Stimulated activated naive CD8-positive, alpha-beta T cell treated with anti-CD3 and anti-CD28 coated beads, Interleukin-15, Interleukin-2, amounts not matched to agents 100 U/mL and 50 U/mL, for 24 hours (primary cell): ENCODE results near the gene TRIM14.
"Not testable (repeated sequence)": the region's sequence is repeated elsewhere in the genome, so short reads cannot be mapped to it uniquely, and the experiment has no call there.

Experiments
- ATAC-seq: fragments of 150-1000 bp; cut with Tn5 transposase; one replicate; pipeline ENCODE4 v1.10.0; 2021
- DNase-seq: peaks from one replicate; pipeline ENCODE4 v3.0.0; 2021

TRIM14 gene

DNA sequence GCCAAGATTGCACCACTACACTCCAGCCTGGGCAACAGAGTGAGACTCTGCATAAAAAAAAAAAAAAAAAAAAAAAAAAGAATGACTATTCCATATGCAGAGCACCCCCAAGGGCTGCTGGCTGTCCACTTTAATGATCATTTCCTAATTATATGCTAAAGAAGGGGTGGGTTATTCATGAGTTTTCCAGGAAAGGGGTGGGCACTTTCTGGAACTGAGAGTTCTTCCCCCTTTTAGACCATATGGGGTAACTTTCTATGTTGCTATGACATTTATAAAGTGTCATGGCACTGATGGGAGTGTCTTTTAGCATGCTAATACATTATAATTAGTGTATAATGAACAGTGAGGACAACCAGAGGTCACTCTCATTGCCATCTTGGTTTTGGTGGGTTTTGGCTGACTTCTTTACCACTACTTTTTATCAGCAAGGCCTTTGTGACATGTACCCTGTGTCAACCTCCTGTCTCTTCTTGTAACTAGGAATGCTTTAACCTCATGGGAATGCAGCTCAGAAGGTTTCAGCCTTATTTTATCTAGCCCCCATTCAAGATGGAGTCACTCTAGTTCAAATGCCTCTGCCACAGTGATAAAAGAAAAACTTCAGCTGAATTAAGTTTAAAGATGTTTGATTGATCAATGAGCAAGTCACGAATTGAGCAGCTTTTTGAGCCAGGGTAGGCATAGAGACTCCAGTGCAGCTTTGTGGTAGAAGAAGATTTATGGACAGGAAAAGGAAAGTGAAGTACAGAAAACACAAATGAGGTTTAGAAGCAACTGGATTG lies 69.5 kb downstream of the TRIM14 start:
- ATAC-seq = no peak
- DNase-seq = no peak

DNA sequence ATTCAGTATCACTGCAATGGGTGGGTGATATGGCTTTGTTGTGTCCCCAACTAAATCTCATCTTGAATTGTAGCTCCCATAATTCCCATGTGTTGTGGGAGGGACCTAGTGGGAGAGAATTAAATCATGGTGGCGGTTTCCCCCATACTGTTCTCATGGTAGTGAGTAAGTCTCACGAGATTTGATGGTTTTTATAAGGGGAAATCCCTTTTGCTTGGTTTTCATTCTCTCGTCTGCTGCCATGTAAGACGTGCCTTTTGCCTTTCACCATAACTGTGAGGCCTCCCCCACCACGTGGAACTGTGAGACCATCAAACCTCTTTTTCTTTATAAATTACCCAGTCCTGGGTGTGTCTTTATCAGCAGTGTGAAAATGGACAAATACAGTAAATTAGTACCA lies 72.0 kb downstream of the TRIM14 start:
- ATAC-seq = peak; percentile 55
- no peak for DNase-seq

DNA sequence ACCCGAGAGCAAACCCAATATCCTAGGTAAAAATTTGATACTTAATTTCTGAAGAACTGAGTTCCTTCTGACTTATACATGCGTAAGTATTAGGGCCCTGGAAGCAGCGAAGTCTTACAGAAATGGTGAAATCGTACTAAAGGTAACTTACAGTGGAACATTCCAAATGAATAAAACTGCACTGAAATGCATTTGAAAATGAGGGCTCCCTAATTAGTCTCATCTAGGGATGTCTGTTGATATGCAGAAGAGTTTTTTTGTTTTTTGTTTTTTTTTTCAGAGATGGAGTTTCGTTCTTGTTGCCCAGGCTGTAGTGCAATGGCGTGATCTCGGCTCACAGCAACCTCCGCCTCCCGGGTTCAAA lies 72.9 kb downstream of the TRIM14 start:
- no peak for DNase-seq
- ATAC-seq = no peak

DNA sequence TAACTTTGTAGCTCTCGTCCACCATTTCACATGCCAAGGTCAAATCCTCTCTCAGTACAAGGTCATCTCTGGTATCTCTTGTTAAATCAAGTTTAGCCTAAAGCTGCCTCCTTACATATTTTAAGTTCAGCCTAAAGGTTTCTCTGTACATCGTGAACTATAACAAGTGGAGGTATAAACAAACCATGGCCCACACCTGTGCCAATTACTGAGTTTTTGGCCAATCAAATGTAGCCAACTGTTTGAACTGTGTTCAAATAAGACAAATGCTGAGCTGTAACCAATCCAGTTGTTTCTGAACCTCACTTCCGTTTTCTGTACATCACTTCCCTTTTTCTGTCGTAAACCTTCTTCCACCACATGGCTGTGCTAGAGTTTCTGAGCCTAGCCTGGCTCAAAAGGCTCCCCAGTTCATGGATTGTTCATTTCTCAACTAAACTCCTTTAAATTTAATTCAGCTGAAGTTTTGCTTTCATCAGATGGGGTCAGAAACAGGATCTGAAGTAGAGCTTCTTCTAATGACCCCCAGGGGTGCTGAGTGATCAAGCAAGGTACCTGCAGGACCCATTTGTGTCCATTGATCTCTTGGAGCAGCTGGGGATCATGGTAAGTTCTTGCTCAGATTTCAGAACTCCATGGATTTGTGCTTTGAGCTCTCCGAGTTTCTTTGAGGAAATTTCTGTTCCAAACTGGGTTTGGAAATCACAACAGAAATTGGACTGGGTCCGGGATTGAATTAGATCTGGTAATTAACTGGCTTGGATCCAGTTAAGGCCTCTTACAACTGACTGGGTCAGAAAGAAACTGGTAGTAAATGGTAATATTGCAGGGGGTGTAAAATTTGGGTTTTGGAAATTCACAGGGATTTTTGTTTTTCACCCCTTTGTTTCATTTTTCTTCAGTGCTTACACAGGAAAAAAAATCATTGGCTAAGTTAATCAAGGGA lies 73.5 kb downstream of the TRIM14 start:
- peak; percentile 84 for ATAC-seq
- peak; percentile 19 for DNase-seq

DNA sequence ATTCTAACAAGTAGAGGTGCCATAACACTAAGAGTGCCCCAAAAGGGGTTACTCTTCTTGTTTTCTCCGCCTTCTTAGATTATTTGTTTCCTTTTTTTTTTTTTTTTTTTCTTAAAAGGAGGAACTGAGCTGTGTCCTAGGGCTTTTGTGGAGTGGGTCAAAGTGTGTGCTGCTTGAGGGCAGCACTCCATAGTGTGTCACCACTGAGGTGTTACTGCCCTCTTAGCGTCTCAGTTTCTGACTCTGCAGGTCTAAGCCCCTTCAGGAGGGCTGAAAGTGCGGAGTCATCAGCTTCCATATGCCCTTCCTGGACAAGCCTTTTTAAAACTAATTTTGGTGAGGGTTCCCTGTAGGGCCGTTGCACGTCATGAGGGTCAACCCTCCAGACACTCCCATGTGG lies 75.1 kb downstream of the TRIM14 start:
- no peak for ATAC-seq

DNA sequence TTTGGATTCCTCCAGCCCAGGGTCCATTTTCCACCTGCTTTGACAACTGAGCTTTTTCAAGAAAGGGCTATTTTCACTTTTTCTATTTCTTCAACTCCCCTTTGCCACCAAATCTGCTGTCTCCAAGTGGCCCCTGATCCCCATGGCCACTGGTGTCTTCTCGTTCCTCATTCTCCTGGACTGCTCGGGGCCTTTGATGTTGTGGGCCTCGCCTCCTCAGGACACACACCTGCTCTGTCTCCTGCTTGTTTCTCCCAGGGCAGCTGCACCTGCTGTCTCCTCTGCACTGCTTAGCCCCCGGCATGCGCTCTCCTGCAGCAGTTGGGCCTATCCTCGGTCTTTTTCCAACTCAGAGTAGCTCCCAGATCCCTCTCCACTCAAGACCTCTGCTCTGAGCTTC lies 78.8 kb downstream of the TRIM14 start:
- ATAC-seq = no peak
- no peak for DNase-seq

More for the DNA sequence above, 75.1 kb downstream of the TRIM14 start:
- no peak for DNase-seq

DNA sequence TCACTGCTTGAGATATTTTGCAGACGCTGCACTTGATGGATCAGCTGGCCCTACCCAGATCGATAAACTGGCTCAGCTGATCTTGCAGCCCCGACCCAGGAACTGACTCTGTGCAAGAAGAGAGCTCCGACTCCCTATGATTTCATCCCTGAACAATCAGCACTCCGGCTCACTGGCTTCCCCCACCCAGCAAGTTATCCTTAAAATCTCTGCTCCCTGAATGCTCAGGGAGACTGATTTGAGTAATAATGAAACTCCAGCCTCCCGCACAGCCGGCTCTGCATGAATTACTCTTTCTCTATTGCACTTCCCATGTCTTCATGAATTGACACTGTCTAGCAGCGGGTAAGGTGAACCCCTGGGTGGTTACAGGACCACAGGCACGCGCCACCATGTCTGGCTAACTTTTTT lies 79.4 kb downstream of the TRIM14 start:
- DNase-seq (no peak), ATAC-seq (no peak)

DNA sequence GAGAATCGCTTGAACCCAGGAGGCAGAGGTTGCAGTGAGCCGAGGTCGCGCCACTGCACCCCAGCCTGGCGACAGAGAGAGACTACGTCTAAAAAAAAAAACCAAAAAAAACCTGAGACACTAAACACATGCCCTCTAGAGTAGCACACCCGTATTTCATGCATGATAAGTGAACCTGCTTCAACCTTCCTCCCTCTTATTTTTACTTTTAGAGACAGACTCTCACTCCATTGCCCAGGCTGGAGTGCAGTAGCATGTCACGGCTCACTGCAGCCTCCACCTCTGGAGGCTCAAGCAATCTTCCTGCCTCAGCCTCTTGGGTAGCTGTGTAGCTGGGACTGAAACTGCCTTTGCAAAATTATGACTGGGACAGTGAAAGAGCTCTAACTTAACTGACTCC lies 80.1 kb downstream of the TRIM14 start:
- no peak for ATAC-seq
- no peak for DNase-seq

DNA sequence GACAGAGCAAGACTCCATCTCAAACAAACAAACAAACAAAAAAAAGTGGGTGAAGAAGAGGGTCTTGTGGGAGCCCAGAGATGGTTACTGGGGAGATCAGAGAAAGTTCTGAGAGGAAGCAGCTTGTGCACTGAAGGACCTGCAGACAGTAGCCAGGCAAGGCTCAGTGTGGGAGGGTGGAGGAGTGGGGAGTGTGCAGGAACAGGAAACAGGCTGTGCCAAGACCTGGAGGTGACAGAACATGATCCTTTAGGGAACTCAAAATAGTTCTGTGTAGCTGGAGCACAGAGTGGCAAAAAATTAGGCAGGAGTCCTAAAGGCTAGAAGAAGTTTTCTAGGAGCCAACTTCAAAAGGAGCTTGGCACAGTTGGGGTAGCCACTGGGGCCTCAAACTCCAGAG lies 81.7 kb downstream of the TRIM14 start:
- DNase-seq (no peak), ATAC-seq (no peak)

DNA sequence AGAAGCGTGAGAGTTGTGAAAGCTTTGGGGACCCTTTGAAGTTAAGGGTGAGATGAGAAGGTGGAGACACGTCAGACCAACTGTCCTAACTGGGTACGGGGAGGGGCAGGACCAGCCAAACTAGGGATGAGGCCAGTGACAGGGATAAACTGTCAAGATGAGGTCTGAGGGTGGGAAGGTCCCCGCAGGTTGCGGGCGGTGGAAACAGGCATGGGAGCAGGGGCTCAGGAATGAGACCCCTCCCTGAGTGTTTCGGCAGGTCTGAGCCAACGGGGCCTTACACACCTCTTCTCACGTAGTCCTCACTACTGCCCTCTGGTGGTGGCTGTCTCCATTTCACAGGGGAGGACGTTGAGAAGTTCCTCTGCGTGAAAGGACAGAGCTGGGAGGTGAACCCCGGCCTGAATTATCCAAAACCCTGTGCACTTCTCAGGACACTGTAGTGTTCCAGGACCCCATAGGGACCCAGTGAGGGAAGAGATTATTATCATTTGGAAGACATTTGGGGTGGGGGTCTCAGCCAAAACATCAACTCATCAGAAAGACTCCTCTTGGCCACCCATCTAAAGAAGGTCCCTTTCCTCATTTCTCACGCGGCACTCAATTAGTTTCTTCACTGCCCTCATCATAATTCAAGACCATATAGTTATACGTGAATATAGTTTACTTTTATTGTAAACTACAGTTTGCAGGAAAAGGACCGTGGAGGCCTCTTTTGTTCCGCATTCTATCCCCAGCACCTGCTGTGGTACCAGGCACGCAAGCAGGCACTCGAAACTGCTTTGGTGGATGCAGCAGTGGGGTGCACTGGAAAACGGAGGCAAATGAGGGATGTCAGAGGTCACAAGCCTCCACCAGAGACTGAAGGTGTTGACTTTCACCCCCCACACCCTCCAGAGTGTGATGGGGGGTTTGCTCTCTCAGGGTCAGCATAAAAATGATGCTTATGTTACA lies 84.2 kb downstream of the TRIM14 start:
- ATAC-seq = peak; percentile 98
- peak; percentile 94 for DNase-seq

DNA sequence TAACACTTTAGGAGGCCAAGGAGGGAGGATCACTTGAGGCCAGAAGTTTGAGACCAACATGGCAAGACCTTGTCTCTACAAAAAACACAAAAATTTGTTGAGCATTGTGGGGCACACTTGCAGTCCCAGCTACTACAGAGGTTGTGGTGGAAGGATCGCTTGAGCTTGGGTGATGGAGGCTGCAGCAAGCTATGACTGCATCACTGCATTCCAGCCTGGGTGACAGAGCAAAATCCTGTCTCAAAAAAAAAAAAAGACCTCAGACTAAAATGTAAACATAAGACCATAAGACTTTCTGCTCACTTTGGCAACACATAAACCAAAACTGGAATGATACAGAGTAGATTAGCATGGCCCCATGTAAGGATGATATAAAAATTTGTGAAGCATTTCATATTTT lies 87.1 kb downstream of the TRIM14 start:
- DNase-seq = no peak
- ATAC-seq = no peak

DNA sequence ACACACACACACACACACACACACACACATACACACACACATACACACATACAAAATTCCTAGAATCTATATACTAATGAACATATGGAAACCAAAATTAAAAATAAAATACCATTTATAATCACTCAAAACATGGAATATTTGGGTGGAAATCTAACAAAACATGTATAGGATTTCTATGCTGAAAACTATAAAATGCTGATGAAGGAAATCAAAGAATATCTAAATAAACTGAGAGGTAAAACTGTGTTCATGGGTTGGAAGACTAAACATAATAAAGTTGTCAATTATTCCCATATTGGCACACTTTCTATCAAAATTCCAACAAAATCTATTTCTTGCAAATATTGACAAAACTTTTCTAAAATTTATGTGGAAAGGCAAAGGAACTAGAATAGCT lies 87.9 kb downstream of the TRIM14 start:
- ATAC-seq (no peak), DNase-seq (no peak)

DNA sequence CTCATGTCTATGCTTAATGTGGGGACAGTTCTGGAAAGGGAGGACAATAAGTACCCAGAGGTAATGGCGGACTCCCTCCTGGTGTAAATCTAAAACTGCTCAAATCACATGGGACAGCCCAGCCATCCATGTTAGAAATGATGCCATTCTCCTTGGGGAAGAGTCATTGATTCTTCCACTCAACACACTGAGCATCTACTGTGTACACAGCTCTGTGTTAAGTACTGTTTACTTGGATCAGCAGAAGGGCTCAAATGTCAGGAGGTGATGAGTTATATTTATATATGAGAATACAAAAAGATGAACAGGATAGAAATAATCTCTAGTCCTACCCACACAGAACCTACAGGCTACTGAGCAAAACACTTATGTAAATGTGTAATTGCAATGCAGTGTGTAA lies 94.3 kb downstream of the TRIM14 start:
- DNase-seq (no peak), ATAC-seq (no peak)

DNA sequence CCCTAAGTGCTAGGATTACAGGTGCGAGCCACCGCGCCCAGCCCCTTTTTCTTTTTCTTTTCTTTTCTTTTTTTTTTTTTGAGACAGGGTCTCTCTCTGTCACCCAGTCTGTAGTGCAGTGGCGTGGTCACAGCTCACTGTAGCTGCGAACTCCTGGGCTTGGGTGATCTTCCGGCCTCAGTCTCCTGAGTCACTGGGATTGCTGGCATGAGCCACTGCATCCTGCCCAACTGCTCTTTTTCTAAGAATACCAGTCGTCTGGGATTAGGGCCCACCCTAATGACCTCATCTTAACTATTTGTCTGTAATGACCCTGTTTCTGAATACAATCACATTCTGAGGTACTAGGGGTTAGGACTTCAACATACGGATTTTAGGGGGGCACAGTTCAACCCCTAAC lies 96.6 kb downstream of the TRIM14 start:
- ATAC-seq (no peak), DNase-seq (no peak)

DNA sequence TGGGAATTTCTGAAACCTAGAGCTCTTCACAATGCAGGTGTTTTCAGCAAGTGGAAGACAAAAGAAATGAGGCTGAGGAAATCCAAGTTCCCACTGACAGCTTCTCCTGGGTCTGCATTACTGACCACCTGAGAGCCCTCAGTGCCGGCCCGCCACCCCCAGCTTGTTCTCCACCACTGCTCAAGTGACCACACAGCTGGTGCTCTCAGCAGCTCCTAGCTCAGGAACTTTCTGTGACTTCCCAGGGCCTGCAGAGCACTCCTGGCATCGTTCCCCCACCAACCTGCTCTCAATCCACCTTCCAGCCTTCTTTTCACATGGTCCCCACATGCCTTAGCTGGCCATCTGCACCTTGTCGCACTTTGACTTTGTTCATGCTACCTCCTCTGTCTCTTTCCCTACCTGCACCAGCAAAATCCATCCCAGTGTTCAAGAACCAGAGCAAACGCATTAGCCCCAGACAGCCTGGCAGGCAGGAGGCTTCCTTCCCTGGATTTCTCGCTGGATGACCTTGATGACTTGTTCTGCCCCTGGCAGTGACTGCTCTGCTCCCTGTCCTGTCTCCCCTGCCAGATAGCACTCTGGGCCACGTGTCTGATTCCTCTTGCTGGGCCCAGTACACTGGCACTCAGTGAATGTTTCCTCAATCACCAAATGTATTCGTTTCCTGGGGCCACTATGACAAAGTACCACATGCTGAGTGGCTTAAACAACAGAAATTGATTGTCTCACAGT lies 97.5 kb downstream of the TRIM14 start:
- no peak for DNase-seq
- ATAC-seq = no peak

DNA sequence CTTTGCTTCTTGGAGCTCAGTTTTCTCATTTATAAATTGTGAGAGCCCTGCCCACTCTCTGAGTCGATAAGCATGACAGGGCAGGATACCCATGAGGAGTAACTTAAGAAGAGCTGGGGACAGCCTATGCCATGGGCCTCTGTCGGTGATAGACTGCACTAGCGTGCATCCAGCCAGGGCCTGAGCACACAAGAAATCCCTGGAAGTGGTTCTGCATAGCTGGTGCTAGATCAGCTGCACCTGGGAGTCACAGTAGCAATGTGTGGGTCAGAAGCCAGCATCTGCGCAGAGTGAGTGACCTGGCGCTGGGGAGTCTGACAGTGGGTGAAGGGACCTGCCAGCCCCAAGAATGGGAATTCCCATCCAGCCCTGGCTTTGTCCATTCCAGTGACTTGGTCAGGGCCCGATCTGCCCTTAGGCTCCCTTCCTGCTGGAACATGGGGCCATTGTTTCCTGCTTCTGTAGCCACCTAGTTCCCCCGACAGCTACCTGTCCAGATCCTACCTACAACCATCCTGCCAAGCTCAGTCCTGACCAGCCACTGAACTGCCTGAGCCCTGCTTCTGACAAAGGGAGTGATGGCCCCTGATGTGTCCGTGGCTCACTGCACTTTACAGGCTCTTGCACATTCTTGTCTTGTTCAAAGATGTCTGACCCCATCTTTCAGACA lies 98.4 kb downstream of the TRIM14 start:
- ATAC-seq (peak; percentile 13), DNase-seq (no peak)

DNA sequence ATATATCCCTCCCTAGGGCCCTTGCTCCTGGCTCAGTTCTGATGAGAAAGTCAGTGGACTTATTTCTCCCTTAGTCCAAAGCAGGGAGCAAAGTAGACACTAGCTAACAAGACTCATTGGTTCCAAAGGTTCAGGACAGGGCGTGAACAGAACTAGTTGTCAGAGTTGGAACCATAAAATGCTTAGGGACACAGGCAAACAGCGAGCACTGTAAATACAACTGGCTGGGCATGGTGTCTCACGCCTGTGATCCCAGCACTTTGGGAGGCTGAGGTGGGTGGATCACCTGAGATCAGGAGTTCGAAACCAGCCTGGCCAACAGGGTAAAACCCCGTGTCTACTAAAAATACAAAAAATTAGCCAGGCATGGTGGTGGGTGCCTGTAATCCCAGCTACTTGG lies 99.2 kb downstream of the TRIM14 start:
- not testable (repeated sequence) for ATAC-seq, DNase-seq
